Omental fat pad (tissue), 4 donors: ENCODE results near the gene KIF5A. TPM values are rescaled to one million over a fixed set of nuclear protein-coding genes. Genes with fewer than 3 reads are reported as not detected.

Source experiments
- ATAC-seq: fragments of 150-250 bp; one replicate; pipeline ENCODE4 v1.9.1; 2016; ENCODE audit warnings: mild to moderate bottlenecking, moderate library complexity; ENCODE audit not compliant: low FRiP score
- DNase-seq: peaks from one replicate; pipeline ENCODE4 v3.0.0-alpha.2; 2019; ENCODE audit warnings: low spot score
- CTCF ChIP-seq, 3 donors: fragments of 450-650 bp; IDR thresholded peaks; one replicate each; pipeline ENCODE4 v1.5.1; 2016 to 2017; ENCODE audit warnings: antibody characterized with exemption in 3 of 3, mild to moderate bottlenecking in 3 of 3, moderate library complexity in 2 of 3
- total RNA-seq, 4 donors: library from RNA; depleted of rRNA; stranded (reverse); fragments of >200 nt; gene quantifications; one replicate each; pipeline ENCODE4 v1.1.0, GENCODE V29; 2016

The KIF5A gene
- total RNA-seq, 4 donors from 2014 or later: 0.09 to 0.13 TPM; not detected in 2

GRCh38 chr12:57611108-57611826, 61.4 kb downstream of the KIF5A start, which contains the start of gene ARHGEF25:
Gene ARHGEF25, plus strand, starts transcription at chr12:57611435. Its CDS starts 460 bp downstream, at chr12:57611895.
- ATAC-seq (peak; percentile 77), DNase-seq (no peak)
- no peak for TF ChIP-seq CTCF (IDR thresholded peaks at IDR 0.05)

GRCh38 chr12:57611827-57612710, 62.2 kb downstream of the KIF5A start:
- DNase-seq (no peak), ATAC-seq (no peak)

GRCh38 chr12:57612711-57613426, 63.0 kb downstream of the KIF5A start:
- TF ChIP-seq CTCF (IDR thresholded peaks at IDR 0.05): no peak
- no peak for DNase-seq
- no peak for ATAC-seq

More at GRCh38 chr12:57611827-57612710, 62.2 kb downstream of the KIF5A start:
- no peak for TF ChIP-seq CTCF (IDR thresholded peaks at IDR 0.05)

GRCh38 chr12:57613427-57614109, 63.7 kb downstream of the KIF5A start:
- ATAC-seq (no peak), DNase-seq (no peak)
- no peak for TF ChIP-seq CTCF (IDR thresholded peaks at IDR 0.05)

- no peak for ATAC-seq
- TF ChIP-seq CTCF (IDR thresholded peaks at IDR 0.05): no peak
- no peak for DNase-seq
These were observed 64.5 kb downstream of the KIF5A start for GRCh38 chr12:57614178-57614947.
